NCI-H1417 treated with DMSO at 0.1 percent for 48 hours (cell line): ENCODE results near the gene CRYGS.

Source experiments
- DNase-seq: peaks from one replicate; lab custom pipeline; 2025; lab: John Stamatoyannopoulos, UW

CRYGS gene

DNA sequence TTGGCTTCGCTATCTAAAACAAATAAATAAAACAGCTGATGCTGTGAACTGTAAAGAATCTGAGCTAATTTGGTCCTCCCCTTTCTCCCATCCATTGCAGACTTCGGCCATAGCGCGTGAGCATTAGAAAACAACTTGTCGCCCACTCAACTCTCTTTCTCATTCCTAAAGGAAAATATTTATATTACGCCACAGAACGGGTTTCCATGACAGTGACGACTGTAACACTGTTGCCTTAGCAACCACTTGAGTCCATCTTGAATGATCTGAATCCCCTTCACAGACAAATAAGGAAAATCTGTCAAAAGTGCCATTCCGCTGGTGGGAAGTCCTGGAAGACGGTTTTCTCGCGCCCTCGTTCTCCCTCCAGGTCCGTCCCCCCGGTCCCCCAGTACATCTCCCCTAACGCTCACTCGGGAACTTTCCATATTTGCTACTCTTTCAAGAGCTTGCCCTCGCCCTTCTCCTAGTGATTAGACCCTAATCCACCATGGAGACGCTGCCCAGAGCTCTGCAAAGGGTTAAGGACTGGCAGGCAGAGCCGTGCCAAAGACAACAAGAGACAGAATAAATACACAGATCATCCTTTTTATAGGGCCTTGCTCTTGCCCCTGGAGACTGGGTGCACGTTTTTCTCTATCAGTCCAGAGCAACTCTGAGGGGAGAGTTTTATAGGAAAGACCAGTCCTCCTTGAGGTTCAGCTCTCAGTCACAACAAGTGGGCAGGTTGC lies 50.5 kb downstream of the CRYGS start:
- no peak for DNase-seq

DNA sequence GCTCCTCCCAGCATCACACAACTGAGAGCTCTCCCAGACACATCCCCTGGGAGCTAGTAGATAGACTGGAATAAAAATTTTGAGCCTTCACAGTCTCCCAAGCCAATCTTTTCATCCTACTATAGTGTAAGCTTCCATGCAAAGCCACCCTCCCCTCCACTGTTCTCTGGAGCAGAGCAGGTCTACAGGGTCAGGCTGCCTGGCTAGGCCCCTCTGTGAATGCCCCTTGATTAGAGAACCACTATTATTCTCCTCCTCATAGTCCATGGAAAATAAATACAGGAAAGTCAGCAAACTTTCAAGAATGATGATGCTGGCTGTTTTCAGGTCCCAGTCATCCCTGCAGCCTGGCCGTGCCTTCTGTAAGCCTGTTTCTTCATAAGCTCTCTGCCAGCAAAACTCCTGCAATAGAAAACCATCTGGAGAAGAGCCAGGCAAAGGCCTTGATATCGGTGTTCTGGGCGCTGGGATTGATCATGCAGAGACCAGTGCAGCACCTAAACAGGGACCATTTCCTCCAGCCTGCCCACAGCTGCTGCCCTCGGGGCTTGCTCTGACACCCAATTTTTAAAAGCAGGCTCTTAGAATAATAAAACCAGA lies 51.7 kb downstream of the CRYGS start:
- no peak for DNase-seq

DNA sequence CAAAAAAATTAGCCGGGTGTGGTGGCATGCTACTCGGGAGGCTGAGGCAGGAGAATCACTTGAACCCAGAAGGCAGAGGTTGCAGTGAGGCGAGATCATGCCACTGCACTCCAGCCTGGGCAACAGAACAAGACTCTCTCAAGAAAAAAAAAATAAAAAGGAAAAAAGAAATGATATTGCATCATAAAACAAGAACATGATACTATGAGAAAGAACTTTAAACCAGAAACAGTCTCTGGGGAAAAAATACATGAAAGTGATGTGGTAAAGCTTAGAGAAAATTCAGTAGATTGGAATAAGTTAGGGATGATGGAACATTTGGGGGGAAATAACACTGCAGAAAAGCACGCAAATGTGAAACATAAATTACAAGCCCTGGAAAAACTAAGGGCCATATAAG lies 54.7 kb downstream of the CRYGS start:
- DNase-seq = no peak
